Kidney epithelial cell (primary cell): ENCODE measurements around the gene HAAO. TPM values are rescaled to one million over a fixed set of nuclear protein-coding genes. Genes with fewer than 3 reads are reported as not detected.

Source experiments
- DNase-seq: peaks from one replicate; pipeline ENCODE4 v3.0.0-alpha.2; 2010; ENCODE audit warnings: low read depth
- H3K27me3 ChIP-seq: 2 replicates; pipeline ENCODE4 v1.6.0; 2011; ENCODE audit warnings: low read length; ENCODE audit not compliant: control insufficient read depth, insufficient read depth
- H3K36me3 ChIP-seq: 2 replicates; pipeline ENCODE4 v1.5.1; 2011; ENCODE audit warnings: low read length; ENCODE audit not compliant: control insufficient read depth, insufficient read depth
- H3K4me3 ChIP-seq: 2 replicates; pipeline ENCODE4 v1.5.1; 2011; ENCODE audit warnings: low read depth, mild to moderate bottlenecking, control low read depth, low read length
- CTCF ChIP-seq: IDR thresholded peaks from 2 replicates; pipeline ENCODE4 v1.5.1; 2011; ENCODE audit warnings: mild to moderate bottlenecking, moderate library complexity, low read length, control low read depth, inconsistent platforms; ENCODE audit not compliant: insufficient read depth, poor library complexity, severe bottlenecking
- total RNA-seq: library from RNA; depleted of rRNA; stranded (reverse); fragments of >200 nt; gene quantifications from 2 replicates; pipeline ENCODE4 v1.2.3, GENCODE V29; 2015

Gene HAAO
- total RNA-seq, 1 donor from 2014 or later: 1.5 TPM

- no peak for TF ChIP-seq CTCF
- Histone ChIP-seq H3K36me3 (no peaks in the 10 kb centered on the region), H3K4me3 (no peak overlapping the region), H3K27me3 (no peaks in the 10 kb centered on the region)
- DNase-seq: no peak
Observed at GRCh38 chr2:42768706-42769256, 23.6 kb downstream of the HAAO start.

GRCh38 chr2:42767899-42768705, 24.3 kb downstream of the HAAO start:
- no peak for TF ChIP-seq CTCF
- Histone ChIP-seq H3K36me3 (no peaks in the 10 kb centered on the region), H3K4me3 (no peak overlapping the region), H3K27me3 (no peaks in the 10 kb centered on the region)
- DNase-seq: no peak

GRCh38 chr2:42767080-42767898, 25.1 kb downstream of the HAAO start:
- no peak for TF ChIP-seq CTCF
- H3K27me3 ChIP-seq: no peaks in the 10 kb centered on the region
- DNase-seq: no peak
- H3K36me3 ChIP-seq: no peaks in the 10 kb centered on the region
- no peak overlapping the region for H3K4me3 ChIP-seq

- no peak for DNase-seq
- no peaks in the 10 kb centered on the region for H3K27me3 ChIP-seq
- no peak for TF ChIP-seq CTCF
- no peak overlapping the region for H3K4me3 ChIP-seq
- no peaks in the 10 kb centered on the region for H3K36me3 ChIP-seq
Observed at GRCh38 chr2:42765686-42766085, 26.7 kb downstream of the HAAO start.

- no peaks in the 10 kb centered on the region for H3K27me3 ChIP-seq
- no peak for DNase-seq
- H3K36me3 ChIP-seq: no peaks in the 10 kb centered on the region
- H3K4me3 ChIP-seq: no peak overlapping the region
- no peak for TF ChIP-seq CTCF
Observed at GRCh38 chr2:42764901-42765300, 27.5 kb downstream of the HAAO start.
